Frontal cortex (tissue), 4 donors: ENCODE data around the gene NTSR2. TPM values are rescaled to one million over a fixed set of nuclear protein-coding genes. Genes with fewer than 3 reads are reported as not detected.
A peak's percentile ranks its signal among the peaks of the same experiment; 100 is the strongest.

ENCODE experiments used
- DNase-seq, 2 donors: peaks; one replicate each; pipeline ENCODE4 v3.0.0; 2012; ENCODE audit warnings: low spot score in 2 of 2
- FAIRE-seq: peaks from 2 replicates; lab custom pipeline; 2012; peaks lifted over from hg19 to GRCh38; lab: Jason Lieb, UNC
- total RNA-seq: library from RNA; depleted of rRNA; stranded (reverse); fragments of >200 nt; gene quantifications from one replicate; pipeline ENCODE4 v1.2.3, GENCODE V29; 2014
- donor health status: control.
- donor health status: control.
- donor health status: control.

Gene NTSR2
- total RNA-seq, 1 donor from 2014 or later = 0.82 TPM

- FAIRE-seq (no peak), DNase-seq (no peak)
These were observed 31.2 kb upstream of the NTSR2 start for GRCh38 chr2:11701206-11701605.

- no peak for FAIRE-seq
- DNase-seq = no peak
These were observed 30.0 kb upstream of the NTSR2 start for GRCh38 chr2:11699686-11700670.

GRCh38 chr2:11698009-11698922 lies 28.3 kb upstream of the NTSR2 start:
- no peak for FAIRE-seq
- no peak for DNase-seq

- FAIRE-seq (no peak), DNase-seq (no peak)
These were observed 27.3 kb upstream of the NTSR2 start for GRCh38 chr2:11697103-11697871.

GRCh38 chr2:11696736-11697102 lies 26.7 kb upstream of the NTSR2 start:
- no peak for FAIRE-seq
- no peak for DNase-seq

- DNase-seq = no peak
- no peak for FAIRE-seq
These were observed 25.6 kb upstream of the NTSR2 start for GRCh38 chr2:11695576-11695975.

- peak in 1 of 2 donors; percentile 52 for DNase-seq
- no peak for FAIRE-seq
These were observed 23.0 kb upstream of the NTSR2 start for GRCh38 chr2:11692966-11693521.

- DNase-seq (no peak), FAIRE-seq (no peak)
These were observed 21.2 kb upstream of the NTSR2 start for GRCh38 chr2:11691076-11691660.

- DNase-seq (peak; percentile 41 to 64), FAIRE-seq (no peak)
These were observed 18.5 kb upstream of the NTSR2 start for GRCh38 chr2:11688222-11689069.

GRCh38 chr2:11687736-11688135 lies 17.7 kb upstream of the NTSR2 start:
- DNase-seq (no peak), FAIRE-seq (no peak)

- no peak for DNase-seq
- FAIRE-seq = no peak
These were observed 16.0 kb upstream of the NTSR2 start for GRCh38 chr2:11685906-11686470.

- no peak for DNase-seq
These were observed 15.0 kb upstream of the NTSR2 start for GRCh38 chr2:11684894-11685460.

GRCh38 chr2:11683966-11684365 lies 14.0 kb upstream of the NTSR2 start:
- FAIRE-seq = no peak
- DNase-seq = no peak

More at GRCh38 chr2:11684894-11685460, 15.0 kb upstream of the NTSR2 start:
- no peak for FAIRE-seq

GRCh38 chr2:11683476-11683875 lies 13.5 kb upstream of the NTSR2 start:
- FAIRE-seq = no peak
- DNase-seq = no peak

- no peak for FAIRE-seq
- no peak for DNase-seq
These were observed 12.6 kb upstream of the NTSR2 start for GRCh38 chr2:11682590-11682915.

- DNase-seq = peak in 1 of 2 donors; percentile 74
- FAIRE-seq = no peak
These were observed 12.0 kb upstream of the NTSR2 start for GRCh38 chr2:11681722-11682589.
